ENCODE measurements around the gene RABIF.

Gene RABIF

GRCh38 chr1:202871367-202871766 is 17.6 kb downstream of the RABIF start:
- DNase-seq = no peak

GRCh38 chr1:202862679-202863560 is 26.0 kb downstream of the RABIF start:
- DNase-seq = no peak

- peak; percentile 23 for DNase-seq
Measured at GRCh38 chr1:202861420-202862132, 27.4 kb downstream of the RABIF start.

- DNase-seq = no peak
Measured at GRCh38 chr1:202860744-202861419, 28.1 kb downstream of the RABIF start.

- no peak for DNase-seq
Measured at GRCh38 chr1:202858789-202859414, 30.0 kb downstream of the RABIF start.

GRCh38 chr1:202858331-202858730 is 30.6 kb downstream of the RABIF start:
- no peak for DNase-seq

- DNase-seq = no peak
Measured at GRCh38 chr1:202857136-202857610, 31.8 kb downstream of the RABIF start.

GRCh38 chr1:202856014-202856413 is 32.9 kb downstream of the RABIF start:
- no peak for DNase-seq

GRCh38 chr1:202854787-202855186 is 34.2 kb downstream of the RABIF start:
- no peak for DNase-seq

- peak; percentile 67 for DNase-seq
Measured at GRCh38 chr1:202852163-202852904, 36.6 kb downstream of the RABIF start.

- DNase-seq = no peak
Measured at GRCh38 chr1:202850593-202851362, 38.2 kb downstream of the RABIF start.

- DNase-seq = no peak
Measured at GRCh38 chr1:202848191-202848542, 40.8 kb downstream of the RABIF start.

GRCh38 chr1:202844935-202845334 is 44.0 kb downstream of the RABIF start:
- DNase-seq = no peak

GRCh38 chr1:202844259-202844658 is 44.7 kb downstream of the RABIF start:
- DNase-seq = no peak

GRCh38 chr1:202843081-202843480 is 45.9 kb downstream of the RABIF start:
- no peak for DNase-seq

- DNase-seq = no peak
Measured at GRCh38 chr1:202837746-202838262, 51.1 kb downstream of the RABIF start.

GRCh38 chr1:202836623-202837403 is 52.1 kb downstream of the RABIF start:
- no peak for DNase-seq

- no peak for DNase-seq
Measured at GRCh38 chr1:202835548-202836072, 53.3 kb downstream of the RABIF start.

- DNase-seq = no peak
Measured at GRCh38 chr1:202834771-202835547, 54.0 kb downstream of the RABIF start.

Measured in RPMI8226 (cell line).